DMS 273 treated with DMSO at 0.1 percent for 48 hours (cell line): Measurements from ENCODE around the gene USP33.
"Not testable (repeated sequence)": the region's sequence is repeated elsewhere in the genome, so short reads cannot be mapped to it uniquely, and the experiment has no call there.

Source experiments
- DNase-seq: peaks from one replicate; lab custom pipeline; 2025; lab: John Stamatoyannopoulos, UW

USP33 gene

DNA sequence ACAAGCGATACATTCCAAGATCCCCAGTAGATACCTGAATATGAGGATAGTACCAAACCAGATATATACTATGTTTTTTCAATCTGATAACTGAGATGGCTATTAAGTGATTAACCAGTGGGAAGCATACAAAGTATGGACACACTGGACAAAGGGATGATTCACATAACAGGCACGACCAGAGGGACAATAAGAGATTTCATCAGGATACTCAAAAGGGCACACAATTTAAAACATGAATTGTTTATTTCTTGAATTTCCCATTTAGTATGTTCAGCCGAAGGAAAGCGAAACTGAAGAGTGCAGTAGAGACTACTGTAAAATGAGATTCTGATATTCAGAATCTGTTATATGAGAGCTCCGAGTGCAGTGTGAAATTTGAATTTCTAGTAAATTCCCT lies 87.8 kb downstream of the USP33 start:
- DNase-seq = no peak

DNA sequence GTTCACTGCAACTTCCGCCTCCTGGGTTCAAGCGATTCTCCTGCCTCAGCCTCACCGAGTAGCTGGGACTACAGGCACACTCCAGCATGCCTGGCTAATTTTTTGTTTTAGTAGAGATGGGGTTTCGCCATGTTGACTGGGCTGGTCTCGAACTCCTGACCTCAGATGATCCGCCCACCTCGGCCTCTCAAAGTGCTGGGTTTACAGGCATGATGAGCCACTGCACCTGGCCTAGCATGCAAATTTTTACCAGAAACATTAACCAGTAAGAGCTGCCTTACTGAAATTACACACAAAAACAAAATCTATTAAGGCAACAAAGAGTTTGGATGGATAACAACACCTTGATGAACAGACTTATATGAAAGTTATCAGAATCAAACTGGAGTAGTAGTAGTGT lies 89.3 kb downstream of the USP33 start:
- DNase-seq = no peak

DNA sequence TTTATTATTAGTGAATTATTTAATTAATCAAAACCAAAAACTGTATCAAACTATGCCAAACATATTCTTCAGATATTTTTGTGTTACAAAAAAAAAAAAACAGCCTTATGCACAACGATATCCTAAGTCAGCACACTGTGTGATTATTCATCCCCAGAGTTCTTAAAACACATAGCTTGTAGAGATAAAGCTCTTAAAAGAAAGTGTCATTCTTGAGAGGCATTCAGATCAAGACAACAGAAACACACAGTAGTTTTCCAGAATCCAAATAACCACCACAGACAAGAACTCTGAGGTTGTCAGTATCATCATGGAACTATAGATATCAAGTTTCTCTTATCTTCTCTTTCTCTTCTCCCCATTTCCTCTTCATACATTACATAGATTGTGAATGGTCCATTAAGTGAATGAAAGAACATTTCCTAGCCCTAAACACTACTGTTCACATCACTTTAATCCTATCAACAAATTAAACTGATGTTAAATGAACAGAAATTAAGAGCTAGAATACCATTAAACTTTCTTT lies 90.7 kb downstream of the USP33 start:
- no peak for DNase-seq

DNA sequence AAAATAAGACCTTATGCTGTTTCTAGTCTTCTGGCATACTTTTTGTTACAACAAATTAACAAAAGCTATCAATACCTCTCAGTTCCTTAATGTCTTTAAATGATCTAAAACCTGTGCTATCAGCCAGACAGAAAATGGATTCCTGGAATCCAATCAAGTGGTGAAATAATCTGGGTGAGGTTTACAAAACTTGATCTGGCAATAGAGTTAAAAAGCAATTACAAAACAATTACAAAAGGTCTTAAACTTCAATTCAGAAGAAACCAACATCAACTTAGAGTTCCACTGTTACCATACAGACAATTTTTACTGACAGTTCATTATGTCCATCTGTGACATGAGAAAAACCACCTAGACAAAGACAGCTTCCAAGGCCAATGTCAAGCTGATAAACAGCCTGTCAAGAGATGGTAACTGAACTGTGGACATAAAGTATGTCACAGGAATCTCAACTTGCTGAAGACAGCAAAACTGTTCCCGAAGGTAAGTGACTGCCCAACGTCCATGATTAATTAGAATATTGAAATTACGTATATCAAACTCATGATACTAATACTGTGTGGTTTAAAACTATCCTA lies 94.6 kb downstream of the USP33 start:
- no peak for DNase-seq

DNA sequence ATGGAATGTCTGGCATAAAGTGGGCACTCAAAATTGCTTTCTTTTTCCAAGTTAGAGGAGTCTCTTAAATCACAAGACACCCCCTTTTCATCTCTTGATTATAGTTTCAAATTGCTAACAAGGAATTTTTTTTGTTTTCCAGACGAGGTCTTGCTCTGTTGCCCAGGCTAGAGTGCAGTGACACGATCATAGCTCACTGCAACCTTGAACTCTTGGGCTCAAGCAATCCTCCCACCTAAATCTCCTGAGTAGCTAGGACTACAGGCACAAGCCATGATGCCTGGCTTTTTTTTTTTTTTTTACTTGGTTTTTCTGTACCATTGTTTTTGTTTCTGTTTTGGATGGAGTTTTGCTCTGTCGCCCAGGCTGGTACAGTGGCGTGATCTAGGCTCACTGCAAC lies 98.0 kb downstream of the USP33 start:
- no peak for DNase-seq

DNA sequence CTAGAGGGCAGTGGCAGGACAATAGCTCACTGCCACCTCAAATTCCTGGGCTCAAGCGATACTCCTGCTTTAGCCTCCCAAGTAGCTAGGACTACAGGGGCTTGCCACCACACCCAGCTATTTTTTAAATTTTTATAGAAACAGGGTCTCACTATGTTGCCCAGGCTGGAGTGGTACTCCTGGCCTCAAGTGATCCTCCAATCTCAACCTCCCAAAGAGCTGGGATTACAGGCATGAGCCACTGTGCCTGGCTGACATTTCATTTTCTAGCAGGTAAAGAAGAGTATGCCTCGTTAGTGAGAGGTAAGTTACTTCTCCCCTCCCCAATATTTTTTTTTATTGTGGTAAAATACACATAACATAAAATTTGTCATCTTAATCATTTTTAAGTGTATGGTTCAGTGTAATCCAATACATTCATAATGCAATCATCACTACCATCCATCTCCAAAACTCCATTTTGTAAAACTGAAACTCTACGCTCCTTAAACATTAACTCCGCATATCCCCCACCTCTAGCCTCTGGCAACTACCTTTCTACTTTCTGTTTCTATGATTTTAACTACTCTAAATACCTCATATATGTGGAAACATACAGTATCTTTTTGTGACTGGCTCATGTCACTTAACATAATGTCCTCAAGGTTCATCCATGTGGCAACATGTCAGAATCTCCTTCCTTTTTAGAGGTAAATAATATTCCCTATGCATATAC lies 99.6 kb downstream of the USP33 start:
- no peak for DNase-seq

DNA sequence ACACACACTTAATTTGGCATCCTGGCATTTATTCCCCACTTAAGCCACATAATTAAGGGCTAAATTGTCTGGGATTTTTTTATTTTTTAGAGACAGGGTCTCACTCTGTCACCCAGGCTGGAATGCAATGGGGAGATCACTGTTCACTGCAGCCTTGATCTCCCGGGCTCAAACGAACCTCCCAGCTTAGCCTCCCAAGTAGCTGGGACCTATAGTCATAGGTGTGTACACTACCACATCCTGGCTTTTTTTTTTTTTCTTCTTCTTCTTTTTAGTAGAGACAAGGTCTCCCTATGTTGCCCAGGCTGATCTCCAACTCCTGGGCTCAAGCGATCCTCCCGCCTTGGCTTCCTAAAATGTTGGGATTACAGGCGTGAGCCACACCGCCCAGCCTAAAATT lies 101.4 kb downstream of the USP33 start:
- no peak for DNase-seq

DNA sequence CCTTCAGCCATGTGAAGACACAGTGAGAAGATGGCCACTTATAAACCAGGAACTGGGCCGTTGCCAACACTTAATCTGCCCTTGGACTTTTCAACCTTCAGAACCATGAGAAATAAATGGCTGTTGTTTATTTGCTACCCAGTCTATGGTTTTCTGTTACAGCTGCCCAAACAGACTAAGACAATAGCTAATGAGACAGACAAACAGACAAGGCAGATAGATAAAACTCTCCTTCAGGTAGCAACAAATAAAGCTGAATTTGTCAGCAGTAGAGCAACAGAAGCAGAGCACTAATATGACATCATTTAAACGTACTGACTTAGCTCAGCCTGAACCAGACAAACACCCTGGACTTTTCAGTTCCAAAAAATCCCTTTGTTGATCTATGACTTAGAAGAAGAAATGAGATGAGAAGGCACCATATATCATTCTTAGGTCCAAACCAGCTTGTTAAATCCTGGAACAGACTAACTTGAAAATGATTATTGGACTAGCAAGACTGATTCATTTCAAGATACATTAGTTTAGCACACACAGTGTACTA lies 104.1 kb downstream of the USP33 start:
- DNase-seq = no peak

DNA sequence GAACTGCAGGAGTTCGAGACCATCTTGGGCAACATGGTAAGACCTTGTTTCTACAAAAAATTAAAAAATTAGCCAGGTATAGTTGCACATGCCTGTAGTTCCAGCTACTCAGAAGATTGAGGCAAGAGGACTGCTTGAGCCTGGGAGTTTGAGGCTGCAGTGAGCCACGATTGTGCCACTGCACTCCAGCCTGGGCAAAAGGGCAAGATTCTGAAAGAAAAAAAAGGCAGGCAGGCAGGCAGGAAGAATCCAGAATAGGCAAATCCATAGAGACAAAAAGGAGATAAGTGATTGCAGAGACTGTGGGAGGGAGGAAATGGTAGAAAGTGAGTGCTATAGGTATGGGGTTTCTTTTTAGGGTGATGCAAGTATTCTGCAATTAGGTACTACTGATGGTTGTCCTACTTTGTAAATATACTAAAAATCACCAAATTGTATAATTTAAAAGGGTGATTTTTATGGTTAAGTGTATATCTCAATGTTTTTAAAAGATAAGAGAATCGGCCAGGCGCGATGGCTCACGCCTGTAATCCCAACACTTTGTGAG lies 106.6 kb downstream of the USP33 start:
- no peak for DNase-seq

DNA sequence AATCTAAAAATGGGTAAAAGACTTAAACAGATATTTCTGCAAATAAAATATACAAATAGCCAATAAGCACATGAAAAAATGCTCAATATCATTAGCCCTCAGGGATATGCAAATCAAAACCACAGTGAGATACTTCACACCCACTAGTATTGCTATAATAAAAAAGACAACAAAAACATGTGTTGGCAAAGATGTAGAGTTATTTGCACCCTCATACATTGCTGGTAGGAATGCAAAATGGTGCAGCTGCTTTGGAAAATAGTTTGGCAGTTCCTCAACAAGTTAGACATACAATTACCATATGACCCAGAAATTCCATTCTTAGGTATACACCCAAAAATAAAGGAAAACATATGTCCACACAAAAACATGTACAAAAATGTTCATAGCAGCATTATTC lies 107.4 kb downstream of the USP33 start:
- no peak for DNase-seq

DNA sequence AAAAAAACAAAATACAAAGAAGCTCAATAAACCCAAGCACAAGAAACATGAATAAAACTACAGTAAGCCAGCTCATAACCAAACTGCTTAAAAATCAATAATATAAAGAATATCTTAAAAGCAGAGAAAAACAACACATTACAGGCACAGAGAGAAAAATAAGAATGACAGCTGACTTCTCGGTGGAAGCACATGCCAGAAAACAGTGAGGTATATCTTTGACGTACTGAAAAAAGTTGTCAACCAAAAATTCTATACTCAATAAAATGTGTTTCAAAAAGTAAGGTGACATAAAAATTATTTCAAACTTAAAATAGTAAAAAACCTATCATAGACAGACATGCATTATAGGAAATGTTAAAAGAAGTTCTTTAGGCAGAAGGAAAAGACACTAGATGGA lies 110.5 kb downstream of the USP33 start:
- DNase-seq = no peak

DNA sequence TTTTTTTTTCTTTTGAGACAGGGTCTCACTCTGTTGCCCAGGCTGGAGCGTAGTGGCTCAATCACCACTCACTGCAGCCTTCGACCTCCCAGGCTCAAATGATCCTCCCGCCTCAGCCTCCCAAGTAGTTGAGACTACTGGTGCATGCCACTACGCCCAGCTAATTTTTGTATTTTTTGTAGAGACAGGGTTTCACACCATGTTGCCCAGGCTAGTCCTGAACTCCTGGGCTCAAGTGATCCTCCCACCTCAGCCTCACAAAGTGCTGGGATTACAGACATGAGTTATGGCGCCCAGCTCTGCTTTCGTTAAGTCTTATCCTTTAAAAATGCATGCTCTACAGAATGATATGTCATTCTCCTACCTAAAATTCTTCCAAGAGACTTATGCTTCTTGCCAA lies 113.4 kb downstream of the USP33 start:
- not testable (repeated sequence) for DNase-seq
